Stimulated activated naive CD8-positive, alpha-beta T cell treated with anti-CD3 and anti-CD28 coated beads, Interleukin-15, Interleukin-2, amounts not matched to agents 100 U/mL and 50 U/mL, for 24 hours (primary cell): ENCODE results near the gene TMEM61.

Experiments used
- ATAC-seq: fragments of 150-1000 bp; cut with Tn5 transposase; one replicate; pipeline ENCODE4 v1.10.0; 2021
- DNase-seq: peaks from one replicate; pipeline ENCODE4 v3.0.0; 2021

Gene TMEM61

DNA sequence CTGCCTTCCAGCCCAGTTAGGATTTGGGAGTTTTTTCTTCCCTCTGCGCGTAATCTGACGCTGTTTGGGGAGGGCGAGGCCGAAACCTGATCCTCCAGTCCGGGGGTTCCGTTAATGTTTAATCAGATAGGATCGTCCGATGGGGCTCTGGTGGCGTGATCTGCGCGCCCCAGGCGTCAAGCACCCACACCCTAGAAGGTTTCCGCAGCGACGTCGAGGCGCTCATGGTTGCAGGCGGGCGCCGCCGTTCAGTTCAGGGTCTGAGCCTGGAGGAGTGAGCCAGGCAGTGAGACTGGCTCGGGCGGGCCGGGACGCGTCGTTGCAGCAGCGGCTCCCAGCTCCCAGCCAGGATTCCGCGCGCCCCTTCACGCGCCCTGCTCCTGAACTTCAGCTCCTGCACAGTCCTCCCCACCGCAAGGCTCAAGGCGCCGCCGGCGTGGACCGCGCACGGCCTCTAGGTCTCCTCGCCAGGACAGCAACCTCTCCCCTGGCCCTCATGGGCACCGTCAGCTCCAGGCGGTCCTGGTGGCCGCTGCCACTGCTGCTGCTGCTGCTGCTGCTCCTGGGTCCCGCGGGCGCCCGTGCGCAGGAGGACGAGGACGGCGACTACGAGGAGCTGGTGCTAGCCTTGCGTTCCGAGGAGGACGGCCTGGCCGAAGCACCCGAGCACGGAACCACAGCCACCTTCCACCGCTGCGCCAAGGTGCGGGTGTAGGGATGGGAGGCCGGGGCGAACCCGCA, 59.1 kb downstream of the TMEM61 start, which contains the start of gene PCSK9:
PCSK9 (plus strand) TSS at position 207 of the 741 bp plus-strand sequence; CDS start at position 497, 290 bp downstream.
- DNase-seq (no peak), ATAC-seq (no peak)

DNA sequence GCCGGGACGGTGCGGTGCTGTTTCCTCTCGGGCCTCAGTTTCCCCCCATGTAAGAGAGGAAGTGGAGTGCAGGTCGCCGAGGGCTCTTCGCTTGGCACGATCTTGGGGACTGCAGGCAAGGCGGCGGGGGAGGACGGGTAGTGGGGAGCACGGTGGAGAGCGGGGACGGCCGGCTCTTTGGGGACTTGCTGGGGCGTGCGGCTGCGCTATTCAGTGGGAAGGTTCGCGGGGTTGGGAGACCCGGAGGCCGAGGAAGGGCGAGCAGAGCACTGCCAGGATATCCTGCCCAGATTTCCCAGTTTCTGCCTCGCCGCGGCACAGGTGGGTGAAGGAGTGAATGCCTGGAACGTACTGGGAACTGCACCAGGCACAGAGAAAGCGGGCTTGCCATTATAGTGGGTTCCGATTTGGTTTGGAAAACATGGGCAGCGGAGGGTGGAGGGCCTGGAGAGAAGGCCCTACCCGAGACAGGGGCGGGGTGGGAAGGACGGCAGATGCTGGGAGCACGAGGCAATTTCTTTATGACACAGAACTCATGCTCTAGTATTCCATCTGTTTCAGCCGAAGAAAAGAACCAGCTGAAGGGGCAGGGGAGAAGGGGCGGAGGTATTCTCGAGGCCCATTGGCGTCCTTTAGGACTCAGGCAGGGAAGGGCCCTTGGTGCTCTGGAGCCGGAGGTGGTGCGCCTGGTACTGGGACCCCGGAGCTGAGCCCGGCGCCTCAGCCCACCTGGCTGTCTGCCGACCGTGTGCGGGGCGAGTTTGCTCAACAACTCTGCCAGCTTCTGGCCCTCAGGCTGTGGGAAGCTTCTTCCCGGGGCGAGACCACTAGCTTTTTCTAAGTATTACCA, 59.9 kb downstream of the TMEM61 start:
- DNase-seq (no peak), ATAC-seq (no peak)

DNA sequence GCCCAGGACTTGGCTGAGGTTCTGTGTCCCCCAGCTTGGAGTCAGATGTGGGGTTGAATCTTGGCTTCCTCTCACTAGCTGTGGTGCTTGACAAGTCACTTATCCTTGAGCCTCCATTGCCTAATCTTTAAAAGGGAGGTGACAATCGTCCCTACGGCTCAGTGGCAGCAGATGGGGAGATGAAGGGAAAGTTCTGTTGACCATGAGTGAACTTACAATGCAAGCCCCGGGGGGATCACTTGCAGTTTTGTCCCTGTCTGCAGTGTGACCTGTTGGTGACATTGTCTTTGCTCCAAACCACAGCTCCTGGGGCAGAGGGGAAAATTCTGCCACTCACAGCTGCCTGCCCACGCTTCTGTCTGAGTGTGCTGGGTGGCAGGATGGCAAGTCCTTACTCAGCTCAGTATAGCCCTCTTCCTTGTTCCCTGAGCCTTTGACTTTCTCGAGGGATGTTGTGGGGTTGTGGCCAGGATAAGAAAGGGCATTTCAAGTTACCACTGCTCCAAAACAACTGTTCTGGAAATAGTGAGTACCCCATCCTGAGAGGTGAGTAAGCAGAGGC, 60.6 kb downstream of the TMEM61 start:
- peak; percentile 54 for ATAC-seq
- DNase-seq = no peak

DNA sequence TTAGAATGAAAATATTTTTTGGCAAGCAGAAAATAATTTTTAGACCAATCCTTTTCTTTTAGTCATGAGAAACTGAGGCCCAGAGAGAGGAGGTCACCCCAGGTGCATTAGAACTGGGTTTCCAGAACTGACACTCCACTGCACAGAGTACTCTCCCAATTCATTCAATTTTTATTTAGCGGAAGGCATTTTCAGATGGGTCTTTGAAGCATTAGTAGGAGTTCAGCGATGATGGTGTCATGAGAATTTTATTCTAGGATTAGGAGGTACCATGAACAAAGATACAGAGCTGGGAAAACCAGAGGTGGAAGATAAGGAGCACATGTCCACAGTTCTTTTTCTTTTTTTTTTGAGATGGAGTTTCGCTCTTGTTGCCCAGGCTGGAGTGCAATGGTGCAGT, 61.2 kb downstream of the TMEM61 start:
- DNase-seq = no peak
- ATAC-seq = no peak
